GM18498 (cell line): Measurements from ENCODE around the gene METTL14.

Experiments
- ATAC-seq: cut with Tn5 transposase; IDR thresholded peaks from one replicate; pipeline ENCODE4 v1.9.1; 2021; ENCODE audit warnings: mild to moderate bottlenecking, moderate library complexity; ENCODE audit not compliant: unreplicated experiment

METTL14 gene

GRCh38 chr4:118732591-118733330 lies 47.6 kb downstream of the METTL14 start:
- no peak for ATAC-seq

- no peak for ATAC-seq
Observed at GRCh38 chr4:118734491-118735205, 49.5 kb downstream of the METTL14 start.

GRCh38 chr4:118736900-118737299 lies 51.7 kb downstream of the METTL14 start:
- ATAC-seq, result no peak

- no peak for ATAC-seq
Observed at GRCh38 chr4:118738090-118738489, 52.9 kb downstream of the METTL14 start.

- ATAC-seq, result no peak
Observed at GRCh38 chr4:118739022-118739713, 54.0 kb downstream of the METTL14 start.

GRCh38 chr4:118740869-118741268 lies 55.7 kb downstream of the METTL14 start:
- ATAC-seq, result no peak

- ATAC-seq, result no peak
Observed at GRCh38 chr4:118741301-118741855, 56.2 kb downstream of the METTL14 start.

GRCh38 chr4:118742050-118742449 lies 56.9 kb downstream of the METTL14 start:
- no peak for ATAC-seq

GRCh38 chr4:118743867-118744266 lies 58.7 kb downstream of the METTL14 start:
- no peak for ATAC-seq

GRCh38 chr4:118745357-118745756 lies 60.2 kb downstream of the METTL14 start:
- ATAC-seq, result no peak

- ATAC-seq, result no peak
Observed at GRCh38 chr4:118746251-118746919, 61.2 kb downstream of the METTL14 start.

- no peak for ATAC-seq
Observed at GRCh38 chr4:118749347-118749988, 64.3 kb downstream of the METTL14 start.

- no peak for ATAC-seq
Observed at GRCh38 chr4:118751629-118752323, 66.6 kb downstream of the METTL14 start.

- no peak for ATAC-seq
Observed at GRCh38 chr4:118752551-118752950, 67.4 kb downstream of the METTL14 start.

GRCh38 chr4:118753096-118753495 lies 67.9 kb downstream of the METTL14 start:
- no peak for ATAC-seq

GRCh38 chr4:118753685-118754084 lies 68.5 kb downstream of the METTL14 start:
- ATAC-seq, result no peak

- ATAC-seq, result no peak
Observed at GRCh38 chr4:118754890-118755289, 69.7 kb downstream of the METTL14 start.

- ATAC-seq, result no peak
Observed at GRCh38 chr4:118755438-118756226, 70.4 kb downstream of the METTL14 start.

GRCh38 chr4:118756429-118756828 lies 71.2 kb downstream of the METTL14 start:
- ATAC-seq, result no peak
